GM21786 (cell line): ENCODE results near the gene MACROH2A2.
A peak's percentile ranks its signal among the peaks of the same experiment; 100 is the strongest.

Source experiments
- ATAC-seq: cut with Tn5 transposase; IDR thresholded peaks from one replicate; pipeline ENCODE4 v1.9.1; 2021; ENCODE audit not compliant: unreplicated experiment

Gene MACROH2A2

DNA sequence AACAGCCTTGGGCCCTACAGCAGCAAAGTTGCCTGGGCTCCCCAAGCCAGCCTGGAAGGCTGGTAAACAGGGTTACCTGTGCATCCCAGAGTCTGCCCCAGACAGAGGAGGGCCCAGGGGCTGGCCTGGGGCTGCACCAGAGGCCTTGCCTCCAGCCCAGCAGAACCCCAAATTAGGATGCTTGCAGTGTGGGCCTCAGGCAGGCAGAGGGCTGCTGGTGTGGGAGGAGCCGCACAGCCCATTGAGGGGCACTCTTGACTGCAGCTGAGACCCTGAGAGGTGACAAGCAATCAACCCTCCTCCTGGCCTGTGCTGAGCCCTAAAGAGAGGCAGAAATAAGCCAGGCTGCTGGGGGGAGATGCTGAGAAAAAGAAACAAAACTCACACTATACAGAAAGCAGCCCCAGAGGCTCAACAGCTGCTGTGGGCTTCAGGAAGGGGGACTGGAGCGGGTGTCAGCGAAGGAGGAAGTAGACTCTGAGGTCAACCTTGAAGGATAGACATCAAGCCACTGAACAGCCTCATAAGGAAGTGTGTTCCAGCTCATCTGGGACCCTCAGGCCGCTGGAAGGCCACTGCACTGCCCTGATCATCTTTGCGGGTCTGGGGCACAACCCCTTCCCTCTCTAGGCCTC is 73.4 kb downstream of the MACROH2A2 start:
- no peak for ATAC-seq

- no peak for ATAC-seq
These were observed 74.2 kb downstream of the MACROH2A2 start for GRCh38 chr10:70126700-70127395.

DNA sequence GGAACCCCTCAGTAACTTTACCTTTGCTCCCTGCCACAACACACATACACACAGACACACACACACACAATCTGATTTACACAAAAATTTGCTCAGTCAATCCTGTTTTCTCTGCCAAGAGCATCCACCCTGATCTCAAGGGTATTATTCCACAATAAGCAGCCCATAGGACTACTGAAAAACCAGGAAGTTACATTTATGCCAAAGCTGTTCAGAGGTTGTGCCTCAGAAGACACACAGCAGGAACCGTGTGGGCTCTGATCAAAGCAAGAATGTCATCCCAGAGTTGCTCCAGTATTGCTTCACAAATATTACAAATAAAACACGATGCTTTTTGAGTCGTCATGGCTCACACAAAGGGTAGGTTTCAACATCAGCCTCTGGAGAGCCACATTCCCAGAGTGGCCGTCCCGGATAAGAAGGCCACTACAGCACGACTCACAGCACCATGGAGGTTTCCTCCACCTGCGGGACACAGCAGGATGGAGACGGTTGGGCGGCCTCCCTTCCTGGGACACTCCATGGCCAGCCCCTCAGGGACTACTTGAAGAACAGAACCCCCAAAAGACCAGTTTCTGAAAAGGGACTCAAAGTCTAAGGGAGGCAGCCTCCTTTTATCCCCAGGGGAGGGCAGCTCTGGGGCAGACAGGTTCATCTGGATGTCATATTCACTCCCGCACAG is 78.4 kb downstream of the MACROH2A2 start:
- no peak for ATAC-seq

- no peak for ATAC-seq
These were observed 78.9 kb downstream of the MACROH2A2 start for GRCh38 chr10:70131560-70131937.

DNA sequence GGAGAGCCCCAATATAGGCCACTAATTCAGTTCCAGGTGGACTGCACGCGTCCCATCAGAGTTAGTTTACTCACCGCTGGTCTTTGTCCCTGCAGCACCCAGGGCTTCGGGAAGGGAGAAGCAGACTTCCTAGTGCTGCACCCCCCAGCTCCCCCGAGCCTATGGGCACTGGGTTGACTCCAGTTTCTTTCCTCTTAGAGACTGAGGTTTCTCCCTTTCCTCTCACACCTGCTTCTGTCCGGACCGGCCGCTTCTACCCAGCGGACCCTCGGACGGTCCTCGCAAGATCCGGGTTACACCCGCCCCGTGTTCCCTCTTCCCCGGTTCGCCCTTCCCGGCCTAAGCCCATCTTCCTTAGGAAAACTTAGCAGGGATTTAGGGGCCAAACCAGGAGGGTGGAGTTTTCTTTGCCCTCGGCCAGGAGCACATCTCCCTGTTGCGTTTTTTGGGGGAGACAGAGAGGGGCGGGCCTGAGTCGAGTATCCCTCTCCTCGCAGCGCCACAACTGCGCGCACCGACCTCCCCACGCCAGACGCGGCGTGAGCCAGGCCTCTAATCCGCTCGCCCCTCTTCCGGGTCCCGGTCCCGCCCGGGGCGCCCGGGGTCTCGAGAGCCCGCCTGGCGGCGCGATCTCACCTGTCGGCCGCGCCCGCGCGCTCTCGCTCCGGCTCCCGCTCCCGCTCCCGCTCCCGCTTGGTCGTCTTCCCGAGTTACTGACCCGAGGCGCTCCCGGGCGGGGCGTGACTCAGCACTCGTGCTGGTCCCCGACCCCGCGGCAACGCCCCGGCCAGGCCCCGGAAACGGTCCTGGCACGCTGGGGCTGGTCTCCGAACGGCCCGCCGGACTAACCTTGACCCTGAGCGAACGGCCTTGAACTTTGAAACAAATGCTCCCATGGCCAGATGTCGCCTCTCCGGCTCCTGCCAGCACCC is 79.7 kb downstream of the MACROH2A2 start, which contains the start of gene AIFM2:
Gene AIFM2, minus strand, starts transcription at position 728 of the 932 bp plus-strand sequence. CDS start 8,741 bp downstream, outside the sequence.
- peak; percentile 71 for ATAC-seq

GRCh38 chr10:70135046-70135445 is 82.4 kb downstream of the MACROH2A2 start:
- no peak for ATAC-seq

- no peak for ATAC-seq
These were observed 83.0 kb downstream of the MACROH2A2 start for GRCh38 chr10:70135684-70136083.

DNA sequence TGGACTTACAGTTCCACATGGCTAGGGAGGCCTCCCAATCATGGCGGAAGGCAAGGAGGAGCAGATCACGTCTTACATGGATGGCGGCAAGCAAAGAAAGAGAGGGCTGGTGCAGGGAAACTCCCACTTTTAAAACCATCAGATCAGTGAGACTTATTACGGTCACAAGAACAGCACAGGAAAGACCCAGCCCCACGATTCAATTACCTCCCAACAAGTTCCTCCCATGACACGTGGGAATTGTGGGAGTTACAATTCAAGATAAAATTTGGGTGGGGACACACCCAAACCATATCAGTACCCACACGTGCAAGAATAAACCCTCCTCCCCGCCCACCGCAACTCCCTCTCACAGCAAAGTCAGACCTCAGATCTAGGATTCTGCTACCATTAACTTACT is 84.5 kb downstream of the MACROH2A2 start:
- ATAC-seq: no peak

DNA sequence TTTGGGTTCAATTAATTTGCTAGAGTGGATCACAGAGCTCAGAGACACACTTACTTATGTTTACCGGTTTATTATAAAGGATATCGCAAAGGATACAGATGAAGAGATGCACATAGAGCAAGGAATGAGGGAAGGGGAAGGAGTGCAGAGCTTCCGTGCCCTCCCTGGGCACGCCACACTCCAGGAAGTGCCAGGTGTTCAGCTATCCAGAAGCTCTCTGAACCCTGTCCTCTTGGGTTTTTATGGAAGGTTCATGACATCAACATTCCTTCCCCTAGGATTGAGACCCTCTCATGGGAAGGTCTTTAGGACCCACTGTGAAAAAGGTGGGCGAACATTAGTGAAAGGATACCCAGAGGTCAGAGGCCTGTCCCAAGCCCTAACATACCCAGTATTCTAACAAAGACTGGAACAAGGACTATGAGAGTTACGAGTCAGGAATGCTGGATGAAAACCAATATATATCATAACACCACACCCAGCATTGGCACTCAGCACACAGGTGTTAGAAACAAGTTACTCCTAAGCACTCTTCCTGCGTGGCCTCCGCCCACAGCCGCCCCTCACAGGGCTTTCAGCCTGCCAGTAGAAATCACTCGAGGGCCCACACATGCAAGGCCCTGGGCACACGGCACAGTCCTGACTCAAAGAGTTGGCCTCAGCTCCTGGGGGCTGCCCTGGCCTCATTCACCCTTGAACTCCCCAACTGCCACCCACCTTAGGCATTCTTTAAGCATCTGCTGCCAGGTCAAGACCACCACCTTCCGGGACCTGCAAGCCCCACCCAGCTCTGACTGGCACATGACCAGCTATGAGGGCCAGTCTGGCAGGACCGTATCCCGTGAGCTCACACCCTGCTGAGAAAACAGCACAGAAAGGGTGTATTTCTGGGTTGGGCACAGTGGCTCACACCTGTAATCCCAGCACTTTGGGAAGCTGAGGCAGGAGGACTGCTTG is 85.6 kb downstream of the MACROH2A2 start:
- no peak for ATAC-seq

DNA sequence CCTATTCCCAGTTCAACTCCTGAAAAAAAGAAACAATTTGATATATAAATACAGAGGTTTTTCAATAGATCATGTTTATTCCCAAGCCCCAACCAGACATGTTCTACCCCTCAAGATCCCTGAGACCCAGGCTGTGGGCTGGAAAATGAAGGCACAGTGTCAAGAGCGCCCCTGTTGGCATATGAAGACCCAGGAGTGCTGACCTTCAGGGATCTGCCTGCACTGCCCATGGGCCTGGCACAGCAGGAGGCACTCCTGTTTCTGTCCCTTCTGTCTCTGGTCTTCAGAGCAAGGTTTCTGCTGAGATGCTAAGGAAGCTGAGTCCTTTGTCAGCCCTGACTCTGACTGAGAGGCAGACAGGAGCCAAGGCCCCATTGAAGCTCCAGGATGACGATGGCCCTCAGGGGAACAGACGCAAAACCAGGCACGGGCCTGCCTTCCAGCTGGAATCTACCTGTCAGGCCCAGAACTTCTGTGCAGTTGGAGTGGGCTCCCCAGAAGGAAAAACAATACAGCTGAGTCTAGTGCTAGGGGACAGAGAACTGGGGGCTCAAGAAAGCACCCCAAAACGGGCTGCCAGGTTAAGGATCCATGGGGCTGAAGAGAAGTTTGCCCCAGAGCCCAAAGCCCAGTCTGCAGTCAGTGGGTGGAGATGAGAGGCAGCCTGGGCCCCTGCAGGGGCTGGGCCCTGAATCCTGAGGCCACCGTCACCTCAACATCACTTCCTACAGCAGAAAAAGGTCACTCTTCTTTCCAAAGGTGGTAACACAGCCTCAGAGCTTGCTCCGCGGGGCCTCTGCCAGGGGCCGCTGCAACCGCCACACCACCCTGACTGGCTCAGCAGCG is 86.7 kb downstream of the MACROH2A2 start:
- ATAC-seq: no peak

DNA sequence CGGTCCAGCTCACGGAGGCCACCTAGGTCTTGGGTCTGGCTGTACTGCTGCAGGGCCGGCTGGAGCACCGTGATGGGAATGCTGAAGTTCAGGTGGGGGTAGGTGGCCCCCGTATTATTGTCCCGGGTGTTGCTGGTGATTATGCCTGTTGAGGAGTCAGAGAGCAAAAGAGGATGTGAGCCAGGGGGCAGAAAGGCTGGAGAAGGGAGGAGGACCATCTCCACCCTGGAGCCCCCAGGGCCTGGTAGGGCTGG is 87.3 kb downstream of the MACROH2A2 start:
- ATAC-seq: no peak

GRCh38 chr10:70140297-70140696 is 87.7 kb downstream of the MACROH2A2 start:
- ATAC-seq: no peak

GRCh38 chr10:70142555-70142954 is 89.9 kb downstream of the MACROH2A2 start:
- ATAC-seq: no peak

DNA sequence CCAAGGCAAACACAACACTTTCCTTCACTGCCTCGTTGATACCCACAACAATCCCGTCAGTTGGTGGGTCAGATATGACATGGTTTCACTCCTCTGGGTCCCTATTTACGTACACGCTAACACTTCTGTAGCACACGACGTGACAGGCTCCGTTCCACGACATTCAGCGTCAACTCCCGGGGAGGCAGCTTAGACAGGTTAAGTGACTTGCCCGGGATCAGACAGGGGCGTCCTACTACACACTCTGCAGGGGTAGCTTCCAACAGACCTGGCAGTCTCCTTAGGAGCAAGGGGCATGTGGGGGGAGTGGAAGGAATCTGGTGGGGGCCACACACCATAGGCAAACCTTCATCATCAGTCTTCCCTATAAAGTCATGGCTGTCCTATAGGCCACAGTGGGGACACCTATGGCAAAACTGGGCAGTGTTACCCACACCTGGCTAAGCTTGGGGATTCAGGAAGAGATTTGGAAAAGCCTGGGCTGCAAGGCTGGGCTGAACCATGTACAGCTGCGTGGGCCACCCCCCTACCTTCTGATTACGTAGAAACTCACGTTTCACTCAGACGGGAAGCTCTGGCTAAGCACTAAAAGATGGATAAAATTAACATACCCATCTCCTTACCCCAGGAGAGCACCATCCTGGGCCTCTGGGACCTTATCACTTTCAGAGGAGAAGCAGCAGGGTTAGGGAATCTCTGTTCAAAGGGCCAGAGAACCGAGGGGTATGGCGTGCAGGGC is 91.9 kb downstream of the MACROH2A2 start:
- ATAC-seq: no peak

GRCh38 chr10:70145166-70145665 is 92.6 kb downstream of the MACROH2A2 start:
- peak; percentile 2 for ATAC-seq

DNA sequence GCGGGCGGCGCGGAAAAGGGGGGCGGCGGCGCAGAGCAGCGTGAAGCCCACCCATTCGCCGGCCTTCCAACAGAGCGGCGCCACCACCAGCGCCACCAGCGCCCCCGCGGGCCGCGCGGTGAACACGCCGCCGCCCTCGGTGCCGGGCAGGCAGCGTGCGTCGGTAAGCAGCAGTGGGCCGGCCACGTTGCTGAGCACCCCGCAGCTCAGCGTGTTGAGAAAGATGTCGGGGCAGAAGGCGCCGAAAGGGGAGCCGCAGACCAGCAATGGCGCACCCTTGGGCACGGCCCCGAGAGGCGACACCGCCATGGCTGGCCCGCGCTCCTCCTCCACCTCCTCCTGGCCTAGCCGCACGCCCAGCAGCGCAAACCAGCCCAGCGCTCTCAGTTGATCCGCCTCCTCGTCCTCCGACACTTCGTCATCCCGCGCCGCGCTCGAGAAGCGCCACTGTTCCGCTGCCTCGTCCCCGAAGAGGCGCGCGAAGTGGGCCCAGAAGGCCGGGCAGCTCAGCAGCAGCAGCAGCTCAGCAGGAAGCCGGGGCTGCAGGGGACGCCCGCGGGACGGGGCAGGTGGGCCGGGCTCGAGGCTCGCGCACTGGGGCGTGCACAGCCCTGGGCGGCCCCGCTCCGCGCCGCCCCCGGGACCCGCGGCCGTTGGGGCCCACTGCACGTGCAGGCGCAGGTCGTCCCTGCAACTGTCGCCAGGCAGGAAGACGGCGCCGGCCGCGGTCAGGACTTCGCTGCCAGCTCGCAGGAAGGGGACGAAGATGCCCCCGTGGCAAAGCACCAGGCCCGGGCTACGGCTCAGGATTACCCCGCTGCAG is 93.2 kb downstream of the MACROH2A2 start:
- ATAC-seq: peak; percentile 40

GRCh38 chr10:70146489-70147258 is 94.0 kb downstream of the MACROH2A2 start, which contains the start of gene TYSND1:
TSS of gene TYSND1 (minus strand) at chr10:70146700. CDS start at chr10:70146586, 114 bp downstream.
- ATAC-seq: peak; percentile 91
